GM19328 (cell line): ENCODE measurements around the gene STX11.
A peak's percentile ranks its signal among the peaks of the same experiment; 100 is the strongest.

ENCODE experiments used
- ATAC-seq: cut with Tn5 transposase; IDR thresholded peaks from one replicate; pipeline ENCODE4 v1.9.1; 2021; ENCODE audit warnings: mild to moderate bottlenecking, moderate library complexity; ENCODE audit not compliant: unreplicated experiment

Gene STX11

GRCh38 chr6:144214029-144214428 is 63.7 kb downstream of the STX11 start:
- ATAC-seq = no peak

- no peak for ATAC-seq
Measured at GRCh38 chr6:144214622-144215401, 64.5 kb downstream of the STX11 start.

- ATAC-seq = peak; percentile 8
Measured at GRCh38 chr6:144215402-144215931, 65.2 kb downstream of the STX11 start.

GRCh38 chr6:144215932-144216667 is 65.8 kb downstream of the STX11 start:
- peak; percentile 92 for ATAC-seq

GRCh38 chr6:144216668-144217218 is 66.4 kb downstream of the STX11 start:
- peak; percentile 28 for ATAC-seq

GRCh38 chr6:144217264-144217663 is 66.9 kb downstream of the STX11 start:
- no peak for ATAC-seq

- no peak for ATAC-seq
Measured at GRCh38 chr6:144217797-144218196, 67.5 kb downstream of the STX11 start.

- no peak for ATAC-seq
Measured at GRCh38 chr6:144219056-144219685, 68.9 kb downstream of the STX11 start.

- ATAC-seq = no peak
Measured at GRCh38 chr6:144220031-144220790, 69.9 kb downstream of the STX11 start.

- ATAC-seq = no peak
Measured at GRCh38 chr6:144223686-144224085, 73.4 kb downstream of the STX11 start.

GRCh38 chr6:144231721-144232120 is 81.4 kb downstream of the STX11 start:
- no peak for ATAC-seq

- no peak for ATAC-seq
Measured at GRCh38 chr6:144232176-144232831, 82.0 kb downstream of the STX11 start.

GRCh38 chr6:144232832-144233230 is 82.5 kb downstream of the STX11 start:
- ATAC-seq = no peak

GRCh38 chr6:144234399-144234798 is 84.1 kb downstream of the STX11 start:
- ATAC-seq = no peak

- ATAC-seq = no peak
Measured at GRCh38 chr6:144234935-144235334, 84.6 kb downstream of the STX11 start.
